ENCODE data around the gene SUPT5H. TPM values are rescaled to one million over a fixed set of nuclear protein-coding genes. Genes with fewer than 3 reads are reported as not detected.
A peak's percentile ranks its signal among the peaks of the same experiment; 100 is the strongest.

SUPT5H gene
- total and polyA plus RNA-seq, 10 of the 15 experiments (the other 5 are each of a cell fraction or from before 2014, with no cell fraction given): 27.2 to 194 (median 83.6) TPM

- no peak for TF ChIP-seq RELA (IDR thresholded peaks at IDR 0.05; ENCODE audit: borderline replicate concordance, partially characterized antibody)
- peak; percentile 26; the same call in 1 of the 2 replicates for TF ChIP-seq IKZF1 (conservative IDR thresholded peaks at IDR 0.05)
- peak; percentile 74; the same call in 1 of the 2 replicates for TF ChIP-seq NR2F1 (conservative IDR thresholded peaks at IDR 0.05)
- no peak for TF ChIP-seq SP1 (IDR thresholded peaks at IDR 0.05; ENCODE audit: low read depth, low read length)
- Histone ChIP-seq H4K20me1 (ENCODE audit: control insufficient read depth, insufficient read depth) (no peaks in the 10 kb centered on the region), H3K4me3 (peak within 1 kb of the TSS; percentile 36; the same call in 1 of the 2 replicates), H3K27me3 (replicated peaks in 1 of 2; ENCODE audit: control insufficient read depth in 2 of 2, insufficient read depth in 2 of 2, low read length in 1 of 2) (peaks cover 9 to 22% of the 10 kb centered on the region in 2 experiments), H3K9me3 (replicated peaks; ENCODE audit: control insufficient read depth, insufficient read depth, low read length) (no peaks in the 10 kb centered on the region), H3K79me2 (ENCODE audit: control insufficient read depth, insufficient read depth, low read length) (no peaks in the 10 kb centered on the region), H3K4me1 (ENCODE audit: control insufficient read depth, insufficient read depth, low read length) (peaks cover 11% of the 10 kb centered on the region), H3K4me2 (ENCODE audit: control insufficient read depth, insufficient read depth) (peak within 1 kb of the TSS; percentile 69), H3K36me3 (ENCODE audit: control insufficient read depth in 2 of 2, insufficient read depth in 2 of 2, low read length in 1 of 2) (no peaks in the 10 kb centered on the region), H2AFZ (ENCODE audit: control insufficient read depth, low read depth, low read length) (no peak within 1 kb of the TSS; the same call in 1 of the 2 replicates), H3K9ac (ENCODE audit: control insufficient read depth, insufficient read depth, low read length) (no peak within 1 kb of the TSS), H3K27ac (ENCODE audit: control insufficient read depth, insufficient read depth) (no peak within 1 kb of the TSS)
- no peak for FAIRE-seq
- BruUV-seq (replicated peaks): no TSS peak
- ChIA-PET RAD21 (ENCODE audit: unreplicated experiment) (no interaction called here), POLR2A (no interaction called here), SMC1A (ENCODE audit: uncharacterized antibody, unreplicated experiment) (no interaction called here), CTCF (interaction anchor here (0.6 to 0.9 kb wide), 2 partner anchors 19 to 40 kb away, joined by 3 read pairs; no protein-coding TSS in a partner anchor)
- WGBS (ENCODE audit: insufficient coverage, insufficient replicate concordance, low lambda C conversion rate, missing lambda C conversion rate): 17% methylated on average over 49 of the region's 56 CpGs
- in situ Hi-C loops (cut with MboI) (no loop called here), intact Hi-C loops (cut with micrococcal nuclease; ENCODE audit: unreplicated experiment) (no loop called here)
- DNase-seq (ENCODE audit: low read depth, low spot score): no peak
- ATAC-seq: peak; percentile 34
These were observed 69.6 kb downstream of the SUPT5H start, which contains the start of gene SELENOV for GRCh38 chr19:39514840-39515550. SELENOV (plus strand) TSS chr19:39515139; CDS start chr19:39515213, 74 bp downstream.

- Histone ChIP-seq H4K20me1 (ENCODE audit: control insufficient read depth, insufficient read depth) (no peaks in the 10 kb centered on the region), H3K4me2 (ENCODE audit: control insufficient read depth, insufficient read depth) (peak overlapping the region; percentile 69), H3K27me3 (replicated peaks in 1 of 2; ENCODE audit: control insufficient read depth in 2 of 2, insufficient read depth in 2 of 2, low read length in 1 of 2) (peaks cover 9 to 22% of the 10 kb centered on the region in 2 experiments), H3K9ac (ENCODE audit: control insufficient read depth, insufficient read depth, low read length) (no peak overlapping the region), H3K4me1 (ENCODE audit: control insufficient read depth, insufficient read depth, low read length) (peaks cover 11% of the 10 kb centered on the region), H3K4me3 (peak overlapping the region; percentile 36; the same call in 1 of the 2 replicates), H2AFZ (ENCODE audit: control insufficient read depth, low read depth, low read length) (no peak overlapping the region), H3K9me3 (replicated peaks; ENCODE audit: control insufficient read depth, insufficient read depth, low read length) (no peaks in the 10 kb centered on the region), H3K79me2 (ENCODE audit: control insufficient read depth, insufficient read depth, low read length) (no peaks in the 10 kb centered on the region), H3K36me3 (ENCODE audit: control insufficient read depth in 2 of 2, insufficient read depth in 2 of 2, low read length in 1 of 2) (no peaks in the 10 kb centered on the region), H3K27ac (ENCODE audit: control insufficient read depth, insufficient read depth) (no peak overlapping the region)
- SMC1A ChIA-PET (ENCODE audit: uncharacterized antibody, unreplicated experiment): no interaction called here
- RAD21 ChIA-PET (ENCODE audit: unreplicated experiment): no interaction called here
- FAIRE-seq (no peak), DNase-seq (ENCODE audit: low read depth, low spot score) (no peak), ATAC-seq (no peak)
- in situ Hi-C loops (cut with MboI): no loop called here
- intact Hi-C loops (cut with micrococcal nuclease; ENCODE audit: unreplicated experiment): no loop called here
- POLR2A ChIA-PET: interaction anchor here (0.5 kb wide), 1 partner anchor 886 kb away, joined by 5 read pairs; no protein-coding TSS in a partner anchor
- WGBS (ENCODE audit: insufficient coverage, insufficient replicate concordance, low lambda C conversion rate, missing lambda C conversion rate): 26% methylated on average over 42 of the region's 44 CpGs
- no TSS peak for BruUV-seq (replicated peaks)
- TF ChIP-seq STAT1 (conservative IDR thresholded peaks at IDR 0.05) (no peak), SUZ12 (IDR thresholded peaks at IDR 0.05; ENCODE audit: unreplicated experiment) (peak; percentile 22)
- CTCF ChIA-PET: no interaction called here
These were observed 70.3 kb downstream of the SUPT5H start for GRCh38 chr19:39515551-39516191.

Measured in GM12878 (cell line).